ENCODE measurements around the gene AGBL5.

DNA sequence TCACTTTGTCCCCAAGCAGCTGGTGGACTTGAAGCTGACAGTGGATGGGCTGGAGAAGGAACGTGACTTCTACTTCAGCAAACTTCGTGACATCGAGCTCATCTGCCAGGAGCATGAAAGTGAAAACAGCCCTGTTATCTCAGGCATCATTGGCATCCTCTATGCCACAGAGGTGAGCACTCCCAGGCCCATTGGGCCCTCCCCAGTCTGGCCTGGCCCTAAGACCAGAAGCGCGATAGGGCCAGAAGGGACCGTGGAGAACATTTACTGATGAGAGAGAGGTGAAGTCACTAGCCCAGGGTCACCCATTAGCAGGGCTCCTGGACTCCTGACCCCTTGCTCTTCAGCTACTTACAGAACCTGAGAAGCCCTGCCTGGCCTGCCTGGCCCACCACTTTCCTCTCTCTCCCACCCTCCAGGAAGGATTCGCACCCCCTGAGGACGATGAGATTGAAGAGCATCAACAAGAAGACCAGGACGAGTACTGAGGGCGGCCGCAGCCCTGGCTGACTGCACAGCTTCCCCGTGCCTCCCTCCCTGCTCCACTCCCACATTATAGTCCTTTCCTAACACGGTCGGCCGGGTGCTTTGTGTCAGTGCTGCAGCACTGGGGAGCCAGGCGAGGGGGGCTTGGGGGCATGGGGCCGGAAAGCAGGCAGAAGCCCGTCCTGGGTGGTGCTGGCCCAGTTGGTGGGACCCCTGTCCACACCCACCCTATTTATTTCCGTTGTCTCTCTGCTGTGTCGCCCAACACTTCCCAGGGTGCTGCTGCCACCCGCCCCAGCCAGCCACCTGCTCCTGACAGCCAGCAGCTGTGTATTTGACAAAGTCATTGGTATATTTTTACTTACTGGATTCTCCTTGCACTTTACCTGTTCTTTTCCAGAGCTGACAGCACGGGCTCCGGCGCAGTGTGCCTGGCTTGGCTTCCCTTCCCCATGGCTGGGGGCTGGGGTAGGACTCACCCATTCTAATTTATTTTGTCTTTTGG lies 25.3 kb upstream of the AGBL5 start:
- TF ChIP-seq, protein P1, sequence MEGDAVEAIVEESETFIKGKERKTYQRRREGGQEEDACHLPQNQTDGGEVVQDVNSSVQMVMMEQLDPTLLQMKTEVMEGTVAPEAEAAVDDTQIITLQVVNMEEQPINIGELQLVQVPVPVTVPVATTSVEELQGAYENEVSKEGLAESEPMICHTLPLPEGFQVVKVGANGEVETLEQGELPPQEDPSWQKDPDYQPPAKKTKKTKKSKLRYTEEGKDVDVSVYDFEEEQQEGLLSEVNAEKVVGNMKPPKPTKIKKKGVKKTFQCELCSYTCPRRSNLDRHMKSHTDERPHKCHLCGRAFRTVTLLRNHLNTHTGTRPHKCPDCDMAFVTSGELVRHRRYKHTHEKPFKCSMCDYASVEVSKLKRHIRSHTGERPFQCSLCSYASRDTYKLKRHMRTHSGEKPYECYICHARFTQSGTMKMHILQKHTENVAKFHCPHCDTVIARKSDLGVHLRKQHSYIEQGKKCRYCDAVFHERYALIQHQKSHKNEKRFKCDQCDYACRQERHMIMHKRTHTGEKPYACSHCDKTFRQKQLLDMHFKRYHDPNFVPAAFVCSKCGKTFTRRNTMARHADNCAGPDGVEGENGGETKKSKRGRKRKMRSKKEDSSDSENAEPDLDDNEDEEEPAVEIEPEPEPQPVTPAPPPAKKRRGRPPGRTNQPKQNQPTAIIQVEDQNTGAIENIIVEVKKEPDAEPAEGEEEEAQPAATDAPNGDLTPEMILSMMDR (IDR thresholded peaks at IDR 0.05 in 2 of 3, conservative IDR thresholded peaks at IDR 0.05 in 1 of 3; ENCODE audit: borderline replicate concordance in 1 of 3, insufficient read depth in 1 of 3, low read depth in 2 of 3, low read length in 2 of 3): no peak
- TF ChIP-seq POLR2AphosphoS5 (IDR thresholded peaks at IDR 0.05; ENCODE audit: low read depth, low read length) (no peak), SIN3A (IDR thresholded peaks at IDR 0.05; ENCODE audit: low read depth) (no peak), POLR2A (IDR thresholded peaks at IDR 0.05; ENCODE audit: borderline replicate concordance, extremely low read depth, insufficient read depth, insufficient read length) (no peak), EZH2 (IDR thresholded peaks at IDR 0.05) (no peak), ZNF274 (IDR thresholded peaks at IDR 0.05; ENCODE audit: low read depth, low read length) (no peak), RAD21 (IDR thresholded peaks at IDR 0.05; ENCODE audit: low read depth) (no peak), FOSL1 (IDR thresholded peaks at IDR 0.05; ENCODE audit: low read depth) (no peak), JUND (IDR thresholded peaks at IDR 0.05) (no peak), SP1 (IDR thresholded peaks at IDR 0.05; ENCODE audit: low read depth) (no peak), ZBTB33 (IDR thresholded peaks at IDR 0.05; ENCODE audit: extremely low read depth, insufficient replicate concordance, low read length) (no peak)
- TF ChIP-seq, protein P2, sequence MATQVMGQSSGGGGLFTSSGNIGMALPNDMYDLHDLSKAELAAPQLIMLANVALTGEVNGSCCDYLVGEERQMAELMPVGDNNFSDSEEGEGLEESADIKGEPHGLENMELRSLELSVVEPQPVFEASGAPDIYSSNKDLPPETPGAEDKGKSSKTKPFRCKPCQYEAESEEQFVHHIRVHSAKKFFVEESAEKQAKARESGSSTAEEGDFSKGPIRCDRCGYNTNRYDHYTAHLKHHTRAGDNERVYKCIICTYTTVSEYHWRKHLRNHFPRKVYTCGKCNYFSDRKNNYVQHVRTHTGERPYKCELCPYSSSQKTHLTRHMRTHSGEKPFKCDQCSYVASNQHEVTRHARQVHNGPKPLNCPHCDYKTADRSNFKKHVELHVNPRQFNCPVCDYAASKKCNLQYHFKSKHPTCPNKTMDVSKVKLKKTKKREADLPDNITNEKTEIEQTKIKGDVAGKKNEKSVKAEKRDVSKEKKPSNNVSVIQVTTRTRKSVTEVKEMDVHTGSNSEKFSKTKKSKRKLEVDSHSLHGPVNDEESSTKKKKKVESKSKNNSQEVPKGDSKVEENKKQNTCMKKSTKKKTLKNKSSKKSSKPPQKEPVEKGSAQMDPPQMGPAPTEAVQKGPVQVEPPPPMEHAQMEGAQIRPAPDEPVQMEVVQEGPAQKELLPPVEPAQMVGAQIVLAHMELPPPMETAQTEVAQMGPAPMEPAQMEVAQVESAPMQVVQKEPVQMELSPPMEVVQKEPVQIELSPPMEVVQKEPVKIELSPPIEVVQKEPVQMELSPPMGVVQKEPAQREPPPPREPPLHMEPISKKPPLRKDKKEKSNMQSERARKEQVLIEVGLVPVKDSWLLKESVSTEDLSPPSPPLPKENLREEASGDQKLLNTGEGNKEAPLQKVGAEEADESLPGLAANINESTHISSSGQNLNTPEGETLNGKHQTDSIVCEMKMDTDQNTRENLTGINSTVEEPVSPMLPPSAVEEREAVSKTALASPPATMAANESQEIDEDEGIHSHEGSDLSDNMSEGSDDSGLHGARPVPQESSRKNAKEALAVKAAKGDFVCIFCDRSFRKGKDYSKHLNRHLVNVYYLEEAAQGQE (IDR thresholded peaks at IDR 0.05; ENCODE audit: low read depth): no peak

Measured in HCT116 (cell line).